Measurements from ENCODE around the gene INSYN1. TPM values are rescaled to one million over a fixed set of nuclear protein-coding genes. Genes with fewer than 3 reads are reported as not detected.

The INSYN1 gene
- total and polyA plus RNA-seq, 2 donors (not counting 3 experiments of a cell fraction or from before 2014, with no cell fraction given), result 0.18 to 0.58 TPM

DNA sequence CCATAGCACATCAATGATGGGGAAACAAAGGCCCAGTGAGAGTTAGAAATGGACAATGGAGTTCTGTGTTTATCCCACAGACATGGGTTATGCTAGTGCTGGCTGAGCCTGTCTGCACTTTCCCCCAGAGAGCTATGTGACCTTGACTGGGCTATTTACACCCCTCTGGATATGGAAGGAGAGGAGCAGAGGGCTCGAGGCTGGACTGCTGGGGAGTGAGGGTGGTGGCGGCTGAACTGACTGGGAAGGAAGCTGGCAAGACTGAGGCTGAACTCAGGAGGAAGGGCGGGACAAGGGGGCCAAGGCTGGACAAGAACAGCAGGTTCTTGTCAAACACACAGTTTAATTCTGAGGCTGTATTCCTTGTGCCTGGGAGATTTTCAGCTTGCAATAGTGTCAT is 10.8 kb upstream of the INSYN1 start:
- Histone ChIP-seq H3K4me1 (ENCODE audit: control insufficient read depth, extremely low read depth, insufficient read depth, low read length) (no peaks in the 10 kb centered on the region), H3K4me3 (replicated peaks in 1 of 3; ENCODE audit: insufficient read depth in 1 of 3, low read depth in 1 of 3, low read length in 3 of 3) (no peak overlapping the region), H3K4me2 (ENCODE audit: insufficient read depth, low read length) (no peak overlapping the region), H3K27me3 (ENCODE audit: control insufficient read depth in 2 of 2, insufficient read depth in 2 of 2, low read length in 2 of 2) (peaks cover 14 to 18% of the 10 kb centered on the region in 2 experiments), H3K9me3 (replicated peaks; ENCODE audit: control insufficient read depth, insufficient read depth, low read length) (no peaks in the 10 kb centered on the region), H3K36me3 (ENCODE audit: control insufficient read depth in 2 of 2, extremely low read depth in 1 of 2, insufficient read depth in 2 of 2, low read length in 2 of 2) (no peaks in the 10 kb centered on the region), H2AFZ (ENCODE audit: low read depth, low read length) (no peak overlapping the region), H4K20me1 (replicated peaks; ENCODE audit: control insufficient read depth, extremely low read depth, insufficient read depth, low read length) (no peaks in the 10 kb centered on the region), H3K9me1 (replicated peaks; ENCODE audit: control insufficient read depth, extremely low read depth, insufficient read depth, low read length) (no peaks in the 10 kb centered on the region), H3K27ac (ENCODE audit: insufficient read depth, low read depth, low read length) (no peak overlapping the region), H3K9ac (replicated peaks; ENCODE audit: extremely low read depth, insufficient read depth, low read length) (no peak overlapping the region), H3K79me2 (ENCODE audit: control insufficient read depth, insufficient read depth, low read length) (no peaks in the 10 kb centered on the region)
- BruUV-seq (replicated peaks), result no TSS peak
- ChIA-PET POLR2A (no interaction called here), CTCF (no interaction called here)
- TF ChIP-seq MYC (IDR thresholded peaks at IDR 0.05; ENCODE audit: low read depth, low read length) (no peak), FOS (IDR thresholded peaks at IDR 0.05; ENCODE audit: borderline replicate concordance, insufficient read depth, low read length) (no peak), GATA2 (IDR thresholded peaks at IDR 0.05; ENCODE audit: insufficient read depth, insufficient read length, low read depth, low read length) (no peak), EZH2 (IDR thresholded peaks at IDR 0.05; ENCODE audit: borderline replicate concordance, low read depth, low read length, severe bottlenecking) (no peak), JUN (IDR thresholded peaks at IDR 0.05; ENCODE audit: borderline replicate concordance, insufficient read depth, insufficient read length, low read depth) (no peak)
- TF ChIP-seq, protein P1, sequence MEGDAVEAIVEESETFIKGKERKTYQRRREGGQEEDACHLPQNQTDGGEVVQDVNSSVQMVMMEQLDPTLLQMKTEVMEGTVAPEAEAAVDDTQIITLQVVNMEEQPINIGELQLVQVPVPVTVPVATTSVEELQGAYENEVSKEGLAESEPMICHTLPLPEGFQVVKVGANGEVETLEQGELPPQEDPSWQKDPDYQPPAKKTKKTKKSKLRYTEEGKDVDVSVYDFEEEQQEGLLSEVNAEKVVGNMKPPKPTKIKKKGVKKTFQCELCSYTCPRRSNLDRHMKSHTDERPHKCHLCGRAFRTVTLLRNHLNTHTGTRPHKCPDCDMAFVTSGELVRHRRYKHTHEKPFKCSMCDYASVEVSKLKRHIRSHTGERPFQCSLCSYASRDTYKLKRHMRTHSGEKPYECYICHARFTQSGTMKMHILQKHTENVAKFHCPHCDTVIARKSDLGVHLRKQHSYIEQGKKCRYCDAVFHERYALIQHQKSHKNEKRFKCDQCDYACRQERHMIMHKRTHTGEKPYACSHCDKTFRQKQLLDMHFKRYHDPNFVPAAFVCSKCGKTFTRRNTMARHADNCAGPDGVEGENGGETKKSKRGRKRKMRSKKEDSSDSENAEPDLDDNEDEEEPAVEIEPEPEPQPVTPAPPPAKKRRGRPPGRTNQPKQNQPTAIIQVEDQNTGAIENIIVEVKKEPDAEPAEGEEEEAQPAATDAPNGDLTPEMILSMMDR (IDR thresholded peaks at IDR 0.05; ENCODE audit: extremely low read depth in 1 of 2, insufficient read depth in 1 of 2, low read depth in 1 of 2, low read length in 2 of 2), result no peak
- DNase-seq (ENCODE audit: low read depth, low spot score) (no peak), FAIRE-seq (no peak)
- intact Hi-C loops (cut with micrococcal nuclease), result no loop called here
- dilution Hi-C loops (cut with MboI; ENCODE audit: extremely low pct_ligation_motif_present, low sequenced_read_pairs), result no loop called here

Data from endothelial cell of umbilical vein (primary cell).